HL-60/S4 (cell line): ENCODE results near the gene ZBTB8A.

ENCODE experiments used
- in situ Hi-C: fragments of 300-500 bp; cut with MboI; formaldehyde crosslinking; loops from 2 replicates; pipeline ENCODE4 v1.14.3; 2022; ENCODE audit warnings: low sequenced_read_pairs

ZBTB8A gene

DNA sequence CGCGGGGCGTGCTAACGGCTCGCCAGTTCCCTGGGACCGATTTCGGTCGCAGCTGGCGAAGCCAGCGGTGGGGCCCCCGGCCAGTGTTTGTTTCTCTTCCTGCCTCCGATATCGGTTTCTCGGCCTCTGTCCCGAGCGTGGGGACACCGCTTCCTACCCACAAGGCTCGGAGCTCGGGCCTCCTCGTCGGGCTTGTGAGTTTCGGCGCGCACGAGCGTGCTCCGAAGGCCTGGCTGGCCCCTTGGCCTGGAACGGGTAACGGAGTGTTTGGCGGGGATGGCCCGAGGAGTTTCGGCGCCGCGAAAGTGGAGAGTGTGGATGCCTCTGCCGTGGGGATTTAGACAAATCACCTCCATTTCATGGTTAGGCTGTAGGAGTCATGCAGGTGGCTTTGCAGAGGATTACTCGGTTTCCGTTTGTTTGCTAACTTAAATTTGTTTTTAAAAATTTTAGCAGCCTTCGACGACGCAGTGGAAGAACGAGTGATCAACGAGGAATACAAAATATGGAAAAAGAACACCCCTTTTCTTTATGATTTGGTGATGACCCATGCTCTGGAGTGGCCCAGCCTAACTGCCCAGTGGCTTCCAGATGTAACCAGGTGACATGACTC is 112.3 kb downstream of the ZBTB8A start:
- in situ Hi-C loops, result no loop called here

DNA sequence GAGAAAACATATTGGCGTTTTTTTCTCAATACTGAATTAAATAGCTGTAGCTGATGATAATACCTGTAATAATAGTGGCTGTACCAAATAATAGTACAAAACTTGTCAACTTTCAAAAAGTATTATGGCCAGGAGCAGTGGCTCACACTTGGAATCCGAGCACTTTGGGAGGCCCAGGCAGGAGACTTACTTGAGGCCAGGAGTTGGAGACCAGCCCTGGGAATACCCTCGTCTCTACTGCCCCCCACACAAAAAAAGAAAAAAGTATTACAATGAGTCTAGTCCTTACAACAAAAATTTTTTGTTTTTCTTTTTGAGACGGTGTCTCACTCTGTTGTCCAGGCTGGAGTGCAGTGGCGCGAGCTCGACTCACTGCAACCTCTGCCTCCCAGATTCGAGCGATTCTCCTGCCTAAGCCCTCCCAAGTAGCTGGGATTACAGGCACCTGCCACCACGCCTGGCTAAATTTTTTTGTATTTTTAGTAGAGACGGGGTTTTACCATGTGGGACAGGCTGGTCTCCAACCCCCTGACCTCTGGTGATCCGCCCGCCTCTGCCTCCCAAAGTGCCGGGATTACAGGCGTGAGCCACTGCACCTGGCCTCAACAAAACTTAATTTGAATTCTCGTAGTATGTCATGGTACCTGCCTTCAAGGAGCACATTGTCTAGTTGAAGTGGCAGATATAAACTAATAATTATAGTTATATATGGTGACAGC is 113.2 kb downstream of the ZBTB8A start:
- in situ Hi-C loops, result no loop called here
